ENCODE data around the gene TRIM8.

Gene TRIM8

DNA sequence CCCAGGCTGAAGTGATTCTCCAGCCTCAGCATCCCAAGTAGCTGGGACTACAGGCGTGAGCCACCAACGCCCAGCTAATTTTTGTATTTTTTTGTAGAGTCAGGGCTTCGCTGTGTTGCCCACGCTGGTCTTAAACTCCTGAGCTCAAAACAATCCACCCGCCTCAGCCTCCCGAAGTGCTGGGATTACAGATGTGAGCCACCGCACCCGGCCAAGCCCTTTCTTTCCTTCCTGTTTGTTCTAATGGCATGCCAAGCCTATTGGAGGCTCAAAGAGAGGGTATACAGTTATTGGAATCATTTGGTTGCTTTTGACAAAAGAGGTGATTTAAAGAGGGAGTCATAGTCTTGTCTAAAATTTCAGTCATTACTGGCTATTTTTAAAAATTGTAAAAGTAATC is 46.0 kb upstream of the TRIM8 start:
- H3K4me3 ChIP-seq (replicated peaks; ENCODE audit: low read depth, low read length), result no peak overlapping the region
- TF ChIP-seq, protein P1, sequence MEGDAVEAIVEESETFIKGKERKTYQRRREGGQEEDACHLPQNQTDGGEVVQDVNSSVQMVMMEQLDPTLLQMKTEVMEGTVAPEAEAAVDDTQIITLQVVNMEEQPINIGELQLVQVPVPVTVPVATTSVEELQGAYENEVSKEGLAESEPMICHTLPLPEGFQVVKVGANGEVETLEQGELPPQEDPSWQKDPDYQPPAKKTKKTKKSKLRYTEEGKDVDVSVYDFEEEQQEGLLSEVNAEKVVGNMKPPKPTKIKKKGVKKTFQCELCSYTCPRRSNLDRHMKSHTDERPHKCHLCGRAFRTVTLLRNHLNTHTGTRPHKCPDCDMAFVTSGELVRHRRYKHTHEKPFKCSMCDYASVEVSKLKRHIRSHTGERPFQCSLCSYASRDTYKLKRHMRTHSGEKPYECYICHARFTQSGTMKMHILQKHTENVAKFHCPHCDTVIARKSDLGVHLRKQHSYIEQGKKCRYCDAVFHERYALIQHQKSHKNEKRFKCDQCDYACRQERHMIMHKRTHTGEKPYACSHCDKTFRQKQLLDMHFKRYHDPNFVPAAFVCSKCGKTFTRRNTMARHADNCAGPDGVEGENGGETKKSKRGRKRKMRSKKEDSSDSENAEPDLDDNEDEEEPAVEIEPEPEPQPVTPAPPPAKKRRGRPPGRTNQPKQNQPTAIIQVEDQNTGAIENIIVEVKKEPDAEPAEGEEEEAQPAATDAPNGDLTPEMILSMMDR (IDR thresholded peaks at IDR 0.05; ENCODE audit: insufficient read depth, low read length, poor library complexity, severe bottlenecking), result no peak
- DNase-seq (ENCODE audit: extremely low read depth, insufficient read length), result no peak
- H3K36me3 ChIP-seq (ENCODE audit: control insufficient read depth, insufficient read depth, low read length), result no peaks in the 10 kb centered on the region; the same call in none of the 2 replicates
- H3K27me3 ChIP-seq (replicated peaks; ENCODE audit: control insufficient read depth, insufficient read depth, low read length), result no peaks in the 10 kb centered on the region

DNA sequence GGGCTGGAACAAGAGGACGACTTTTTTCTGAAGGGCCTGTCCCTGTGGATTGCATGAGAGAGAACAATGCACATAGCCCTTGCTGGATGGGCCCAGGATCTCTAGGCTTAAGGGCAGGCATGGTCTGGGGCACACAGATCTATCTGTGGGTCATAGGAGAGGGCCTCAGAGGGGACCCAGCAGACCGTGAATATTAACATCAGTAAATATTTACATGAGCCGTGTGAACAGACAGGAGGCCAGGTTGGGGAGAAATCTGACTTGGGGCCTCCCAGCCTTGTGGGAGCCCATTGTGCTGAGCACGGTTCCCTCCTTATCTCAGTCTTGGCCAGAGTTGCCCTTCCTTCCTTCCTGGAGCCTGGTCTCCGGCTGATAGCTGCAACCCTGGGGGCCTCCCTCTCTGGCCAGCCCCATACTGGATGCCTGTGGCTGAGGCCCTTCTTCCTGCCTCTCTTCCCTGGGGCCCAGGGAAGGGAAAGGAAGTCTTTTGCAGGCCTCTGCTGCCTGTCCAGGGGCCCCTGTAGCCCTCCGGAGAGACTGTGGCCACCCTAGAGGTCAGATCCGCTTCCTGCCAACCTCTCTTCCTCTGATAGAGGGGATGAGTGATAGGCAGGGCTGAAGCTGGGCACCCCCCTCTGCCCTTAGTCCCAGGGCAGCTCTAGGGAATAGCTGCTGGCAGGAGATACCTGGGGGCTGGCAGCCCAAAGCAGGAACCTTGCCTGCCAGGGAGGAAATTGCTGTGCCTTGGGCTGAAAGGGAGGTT is 44.5 kb upstream of the TRIM8 start:
- DNase-seq (ENCODE audit: extremely low read depth, insufficient read length), result no peak
- Histone ChIP-seq H3K4me3 (replicated peaks; ENCODE audit: low read depth, low read length) (no peak overlapping the region), H3K36me3 (ENCODE audit: control insufficient read depth, insufficient read depth, low read length) (no peaks in the 10 kb centered on the region; the same call in none of the 2 replicates), H3K27me3 (replicated peaks; ENCODE audit: control insufficient read depth, insufficient read depth, low read length) (no peaks in the 10 kb centered on the region)
- TF ChIP-seq, protein P1 (IDR thresholded peaks at IDR 0.05; ENCODE audit: insufficient read depth, low read length, poor library complexity, severe bottlenecking), result no peak

DNA sequence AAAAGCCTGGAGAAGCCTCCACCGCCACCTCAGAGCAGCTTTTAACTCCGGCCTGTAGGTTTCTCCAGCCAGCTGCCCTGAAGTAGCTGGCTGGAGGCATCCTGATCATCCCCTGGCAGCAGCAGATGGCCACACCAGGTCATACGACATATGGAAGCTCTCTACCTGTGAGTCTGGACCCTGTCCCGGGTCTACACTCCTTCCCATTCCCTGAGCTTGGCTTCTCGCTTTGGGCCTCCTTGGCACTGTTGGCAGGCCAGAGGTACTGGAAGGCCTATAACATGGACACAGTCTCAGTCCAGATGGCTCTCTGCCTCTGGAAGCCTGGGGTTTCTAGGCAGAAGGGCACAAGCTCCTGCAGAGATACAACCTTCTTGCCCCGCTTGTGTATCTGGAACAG is 43.5 kb upstream of the TRIM8 start:
- Histone ChIP-seq H3K27me3 (replicated peaks; ENCODE audit: control insufficient read depth, insufficient read depth, low read length) (no peaks in the 10 kb centered on the region), H3K4me3 (replicated peaks; ENCODE audit: low read depth, low read length) (no peak overlapping the region), H3K36me3 (ENCODE audit: control insufficient read depth, insufficient read depth, low read length) (no peaks in the 10 kb centered on the region; the same call in 1 of the 2 replicates)
- DNase-seq (ENCODE audit: extremely low read depth, insufficient read length), result no peak
- TF ChIP-seq, protein P1 (IDR thresholded peaks at IDR 0.05; ENCODE audit: insufficient read depth, low read length, poor library complexity, severe bottlenecking), result no peak

DNA sequence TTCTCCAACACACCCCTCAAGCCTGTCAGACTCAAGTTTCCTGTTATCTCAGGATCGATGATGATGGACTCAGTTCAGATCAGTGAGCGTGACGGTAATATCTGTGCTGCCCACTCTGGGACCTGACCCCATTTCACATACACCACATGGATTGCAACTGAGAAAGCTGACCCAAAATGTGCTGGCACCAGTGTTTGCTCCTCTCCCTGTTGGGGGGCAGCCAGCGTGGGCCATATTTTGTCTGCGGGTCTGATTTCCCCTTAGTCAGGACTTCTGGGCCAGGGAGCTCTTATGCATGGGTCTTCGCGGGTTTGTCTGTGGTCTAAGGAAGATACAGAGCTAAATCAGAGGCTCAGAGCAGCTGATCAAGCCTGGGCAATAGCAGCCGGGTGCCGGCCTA is 42.6 kb upstream of the TRIM8 start:
- TF ChIP-seq, protein P1 (IDR thresholded peaks at IDR 0.05; ENCODE audit: insufficient read depth, low read length, poor library complexity, severe bottlenecking), result no peak
- DNase-seq (ENCODE audit: extremely low read depth, insufficient read length), result no peak
- no peaks in the 10 kb centered on the region; the same call in 1 of the 2 replicates for H3K36me3 ChIP-seq (ENCODE audit: control insufficient read depth, insufficient read depth, low read length)
- H3K27me3 ChIP-seq (replicated peaks; ENCODE audit: control insufficient read depth, insufficient read depth, low read length), result no peaks in the 10 kb centered on the region
- no peak overlapping the region for H3K4me3 ChIP-seq (replicated peaks; ENCODE audit: low read depth, low read length)

DNA sequence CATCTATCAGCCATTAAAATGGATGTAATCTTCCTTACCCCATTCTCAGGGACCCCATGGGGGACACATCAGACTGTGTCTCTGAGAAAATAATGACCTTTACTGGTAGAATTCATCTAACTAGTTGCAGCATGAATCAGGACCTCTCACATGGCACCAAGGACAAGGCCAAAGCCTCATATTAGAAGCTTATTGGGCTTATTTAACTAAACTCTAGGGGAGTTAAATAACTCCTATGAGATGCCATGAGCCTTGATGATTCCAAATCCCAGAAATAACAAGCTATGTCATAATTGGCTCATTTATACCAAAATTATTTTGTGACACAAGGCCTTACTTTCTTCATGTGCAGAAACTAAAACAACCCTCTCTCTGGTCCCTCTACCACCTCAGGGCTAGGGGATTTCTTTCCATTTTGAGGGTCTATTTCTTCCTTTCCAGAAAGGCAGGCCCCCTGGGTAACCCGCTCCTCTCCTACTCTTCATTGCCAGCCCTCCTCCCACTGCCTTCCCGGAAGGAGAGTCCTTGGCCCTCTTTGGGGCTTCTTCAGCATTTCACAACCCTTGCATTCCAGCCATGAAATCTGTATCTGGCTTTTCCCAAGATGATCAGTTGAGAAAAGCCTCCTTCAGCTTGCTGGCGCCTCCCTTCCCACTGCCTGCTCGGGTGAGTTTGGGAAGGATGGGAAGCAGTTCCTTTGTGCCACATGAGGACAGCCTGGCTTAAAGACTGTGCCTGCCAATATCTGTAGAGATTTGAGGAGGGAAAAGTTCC is 41.8 kb upstream of the TRIM8 start:
- TF ChIP-seq, protein P1 (IDR thresholded peaks at IDR 0.05; ENCODE audit: insufficient read depth, low read length, poor library complexity, severe bottlenecking), result no peak
- no peak for DNase-seq (ENCODE audit: extremely low read depth, insufficient read length)
- Histone ChIP-seq H3K36me3 (ENCODE audit: control insufficient read depth, insufficient read depth, low read length) (no peaks in the 10 kb centered on the region; the same call in 1 of the 2 replicates), H3K27me3 (replicated peaks; ENCODE audit: control insufficient read depth, insufficient read depth, low read length) (no peaks in the 10 kb centered on the region), H3K4me3 (replicated peaks; ENCODE audit: low read depth, low read length) (no peak overlapping the region)
